Stimulated activated memory B cell treated with anti-CD40 and anti-IgM and Interleukin-4, amounts not matched to agents 10 μg/mL and 1 μg/mL and 100 μg/mL, for 72 hours (primary cell): ENCODE results near the gene RPIA.

ENCODE experiments used
- ATAC-seq: fragments of 150-1000 bp; cut with Tn5 transposase; 2 replicates; pipeline ENCODE4 v1.10.0; 2021
- H3K27ac Mint-ChIP-seq: one replicate; pipeline ENCODE4 v1.8.0; 2022; ENCODE audit warnings: mild to moderate bottlenecking, mixed read lengths
- H3K27me3 Mint-ChIP-seq: one replicate; pipeline ENCODE4 v1.8.0; 2022; ENCODE audit warnings: mixed read lengths
- H3K36me3 Mint-ChIP-seq: one replicate; pipeline ENCODE4 v1.8.0; 2022; ENCODE audit warnings: mixed read lengths
- H3K4me1 Mint-ChIP-seq: one replicate; pipeline ENCODE4 v1.8.0; 2022; ENCODE audit warnings: mixed read lengths
- H3K4me3 Mint-ChIP-seq: one replicate; pipeline ENCODE4 v1.8.0; 2022; ENCODE audit warnings: mild to moderate bottlenecking, moderate library complexity, mixed read lengths
- H3K9me3 Mint-ChIP-seq: one replicate; pipeline ENCODE4 v1.8.0; 2022; ENCODE audit warnings: mixed read lengths

RPIA gene

GRCh38 chr2:88671786-88672427, 19.6 kb upstream of the RPIA start:
- no peaks in the 10 kb centered on the region for H3K36me3 Mint-ChIP-seq
- no peaks in the 10 kb centered on the region for H3K27me3 Mint-ChIP-seq
- no peaks in the 10 kb centered on the region for H3K9me3 Mint-ChIP-seq
- peaks cover 7% of the 10 kb centered on the region for H3K4me1 Mint-ChIP-seq
- H3K4me3 Mint-ChIP-seq = no peak overlapping the region
- H3K27ac Mint-ChIP-seq = no peak overlapping the region
- peak; percentile 53 for ATAC-seq

- no peaks in the 10 kb centered on the region for H3K9me3 Mint-ChIP-seq
- H3K27me3 Mint-ChIP-seq = no peaks in the 10 kb centered on the region
- no peak for ATAC-seq
- no peak overlapping the region for H3K27ac Mint-ChIP-seq
- H3K36me3 Mint-ChIP-seq = no peaks in the 10 kb centered on the region
- H3K4me3 Mint-ChIP-seq = no peak overlapping the region
- peaks cover 7% of the 10 kb centered on the region for H3K4me1 Mint-ChIP-seq
Observed at GRCh38 chr2:88673363-88673762, 18.1 kb upstream of the RPIA start.

- Mint-ChIP-seq H3K4me3 (no peak overlapping the region), H3K27ac (no peak overlapping the region)
Observed at GRCh38 chr2:88680266-88680902, 11.1 kb upstream of the RPIA start.

GRCh38 chr2:88680916-88681315, 10.6 kb upstream of the RPIA start:
- H3K27me3 Mint-ChIP-seq = no peaks in the 10 kb centered on the region
- H3K4me1 Mint-ChIP-seq = peaks cover 13% of the 10 kb centered on the region
- peaks cover 20% of the 10 kb centered on the region for H3K36me3 Mint-ChIP-seq
- no peak overlapping the region for H3K4me3 Mint-ChIP-seq
- peaks cover 7% of the 10 kb centered on the region for H3K9me3 Mint-ChIP-seq
- no peak for ATAC-seq
- no peak overlapping the region for H3K27ac Mint-ChIP-seq

More at GRCh38 chr2:88680266-88680902, 11.1 kb upstream of the RPIA start:
- no peak for ATAC-seq
- Mint-ChIP-seq H3K36me3 (peaks cover 20% of the 10 kb centered on the region), H3K27me3 (no peaks in the 10 kb centered on the region), H3K4me1 (peaks cover 13% of the 10 kb centered on the region), H3K9me3 (peaks cover 7% of the 10 kb centered on the region)

GRCh38 chr2:88683160-88684021, 8.1 kb upstream of the RPIA start:
- Mint-ChIP-seq H3K4me1 (peaks cover 22% of the 10 kb centered on the region), H3K27me3 (no peaks in the 10 kb centered on the region), H3K27ac (no peak overlapping the region), H3K9me3 (peaks cover 11% of the 10 kb centered on the region), H3K36me3 (peaks cover 31% of the 10 kb centered on the region), H3K4me3 (no peak overlapping the region)
- no peak for ATAC-seq

GRCh38 chr2:88684519-88684918, 7.0 kb upstream of the RPIA start:
- H3K27ac Mint-ChIP-seq = no peak overlapping the region

GRCh38 chr2:88686320-88686719, 5.2 kb upstream of the RPIA start:
- Mint-ChIP-seq H3K36me3 (peaks cover 31% of the 10 kb centered on the region), H3K27ac (no peak overlapping the region), H3K27me3 (no peaks in the 10 kb centered on the region), H3K4me1 (peaks cover 27% of the 10 kb centered on the region), H3K4me3 (no peak overlapping the region), H3K9me3 (peaks cover 11% of the 10 kb centered on the region)
- no peak for ATAC-seq

More at GRCh38 chr2:88684519-88684918, 7.0 kb upstream of the RPIA start:
- H3K4me3 Mint-ChIP-seq = no peak overlapping the region
- H3K9me3 Mint-ChIP-seq = peaks cover 11% of the 10 kb centered on the region
- H3K27me3 Mint-ChIP-seq = no peaks in the 10 kb centered on the region
- peaks cover 25% of the 10 kb centered on the region for H3K4me1 Mint-ChIP-seq
- H3K36me3 Mint-ChIP-seq = peaks cover 31% of the 10 kb centered on the region
- ATAC-seq = no peak

GRCh38 chr2:88687384-88687783, 4.1 kb upstream of the RPIA start:
- no peak overlapping the region for H3K4me3 Mint-ChIP-seq
- peaks cover 11% of the 10 kb centered on the region for H3K9me3 Mint-ChIP-seq
- H3K36me3 Mint-ChIP-seq = peaks cover 31% of the 10 kb centered on the region
- no peaks in the 10 kb centered on the region for H3K27me3 Mint-ChIP-seq
- no peak overlapping the region for H3K27ac Mint-ChIP-seq
- ATAC-seq = no peak
- peaks cover 33% of the 10 kb centered on the region for H3K4me1 Mint-ChIP-seq

GRCh38 chr2:88690591-88691338, 708 bp upstream of the RPIA start:
- ATAC-seq = peak; percentile 47
- Mint-ChIP-seq H3K27ac (peak overlapping the region; percentile 88), H3K36me3 (peaks cover 11% of the 10 kb centered on the region), H3K9me3 (peaks cover 4% of the 10 kb centered on the region), H3K4me3 (peak overlapping the region; percentile 84), H3K27me3 (no peaks in the 10 kb centered on the region), H3K4me1 (peaks cover 58% of the 10 kb centered on the region)

GRCh38 chr2:88692187-88692586, 714 bp downstream of the RPIA start:
- no peaks in the 10 kb centered on the region for H3K27me3 Mint-ChIP-seq
- H3K9me3 Mint-ChIP-seq = peaks cover 1% of the 10 kb centered on the region
- H3K4me3 Mint-ChIP-seq = peak overlapping the region; percentile 84
- no peak for ATAC-seq
- peaks cover 7% of the 10 kb centered on the region for H3K36me3 Mint-ChIP-seq
- peak overlapping the region; percentile 88 for H3K27ac Mint-ChIP-seq
- H3K4me1 Mint-ChIP-seq = peaks cover 55% of the 10 kb centered on the region

GRCh38 chr2:88693911-88694414, 2.5 kb downstream of the RPIA start:
- Mint-ChIP-seq H3K36me3 (peaks cover 9% of the 10 kb centered on the region), H3K4me3 (no peak overlapping the region), H3K27me3 (no peaks in the 10 kb centered on the region), H3K27ac (no peak overlapping the region), H3K9me3 (no peaks in the 10 kb centered on the region), H3K4me1 (peaks cover 62% of the 10 kb centered on the region)
- no peak for ATAC-seq

GRCh38 chr2:88696611-88697010, 5.1 kb downstream of the RPIA start:
- Mint-ChIP-seq H3K27ac (no peak overlapping the region), H3K4me1 (peaks cover 43% of the 10 kb centered on the region), H3K36me3 (peaks cover 21% of the 10 kb centered on the region), H3K4me3 (no peak overlapping the region), H3K9me3 (no peaks in the 10 kb centered on the region), H3K27me3 (no peaks in the 10 kb centered on the region)
- ATAC-seq = no peak

GRCh38 chr2:88697370-88698026, 6.0 kb downstream of the RPIA start:
- no peaks in the 10 kb centered on the region for H3K9me3 Mint-ChIP-seq
- no peak overlapping the region for H3K27ac Mint-ChIP-seq
- H3K27me3 Mint-ChIP-seq = no peaks in the 10 kb centered on the region
- H3K4me3 Mint-ChIP-seq = no peak overlapping the region
- peaks cover 27% of the 10 kb centered on the region for H3K36me3 Mint-ChIP-seq
- no peak for ATAC-seq
- H3K4me1 Mint-ChIP-seq = peaks cover 36% of the 10 kb centered on the region

GRCh38 chr2:88698027-88698413, 6.5 kb downstream of the RPIA start:
- ATAC-seq = no peak
- H3K27me3 Mint-ChIP-seq = no peaks in the 10 kb centered on the region
- no peaks in the 10 kb centered on the region for H3K9me3 Mint-ChIP-seq
- H3K4me1 Mint-ChIP-seq = peaks cover 31% of the 10 kb centered on the region
- peaks cover 32% of the 10 kb centered on the region for H3K36me3 Mint-ChIP-seq
- no peak overlapping the region for H3K4me3 Mint-ChIP-seq
- H3K27ac Mint-ChIP-seq = no peak overlapping the region
